Left ventricle myocardium inferior (tissue), 1 donor: Measurements from ENCODE around the gene KRT8. TPM values are rescaled to one million over a fixed set of nuclear protein-coding genes. Genes with fewer than 3 reads are reported as not detected.

ENCODE experiments used
- DNase-seq: peaks from one replicate; pipeline ENCODE4 v3.0.0-alpha.2; 2020
- H3K27ac ChIP-seq: fragments of 200-600 bp; replicated peaks from 2 replicates; pipeline ENCODE4 v1.8.0; 2021
- H3K27me3 ChIP-seq: fragments of 200-600 bp; 2 replicates; pipeline ENCODE4 v1.8.0; 2021; ENCODE audit warnings: low read depth
- H3K36me3 ChIP-seq: fragments of 200-600 bp; 2 replicates; pipeline ENCODE4 v1.8.0; 2021
- H3K4me1 ChIP-seq: fragments of 200-600 bp; 2 replicates; pipeline ENCODE4 v1.8.0; 2021
- H3K4me3 ChIP-seq: fragments of 200-600 bp; 2 replicates; pipeline ENCODE4 v1.8.0; 2021; ENCODE audit warnings: mild to moderate bottlenecking, moderate library complexity
- H3K9me3 ChIP-seq: fragments of 200-600 bp; replicated peaks from 2 replicates; pipeline ENCODE4 v1.8.0; 2021
- CTCF ChIP-seq: fragments of 200-600 bp; IDR thresholded peaks from 2 replicates; pipeline ENCODE4 v1.8.0; 2021; ENCODE audit warnings: antibody characterized with exemption, mild to moderate bottlenecking, borderline replicate concordance
- intact Hi-C: fragments of 100-400 bp; cut with micrococcal nuclease; formaldehyde crosslinking; loops from one replicate; pipeline ENCODE4 v1.11.0; 2022
- total RNA-seq: library from RNA; stranded (reverse); fragmentation: NEBNext Ultra II Directional; extraction: Animal tissue kit (Norgen Biotek cat#: 25700); gene quantifications from one replicate; pipeline ENCODE4 v1.2.1, GENCODE V29; 2021
- donor health status: DM: no; HTN: yes; CAD: no; lungs with severe emphysema.

Gene KRT8
- total RNA-seq, 1 donor from 2014 or later = 63.4 TPM

- H3K27me3 ChIP-seq = no peaks in the 10 kb centered on the region
- H3K4me1 ChIP-seq = peaks cover 11% of the 10 kb centered on the region
- H3K9me3 ChIP-seq = no peaks in the 10 kb centered on the region
- intact Hi-C loops = no loop called here
- TF ChIP-seq CTCF = no peak
- DNase-seq = peak; percentile 76
- H3K4me3 ChIP-seq = peak overlapping the region; percentile 67
- H3K36me3 ChIP-seq = peaks cover 17% of the 10 kb centered on the region
- peak overlapping the region; percentile 72 for H3K27ac ChIP-seq
These were observed 1.5 kb downstream of the KRT8 start for GRCh38 chr12:52903285-52903854.

DNA sequence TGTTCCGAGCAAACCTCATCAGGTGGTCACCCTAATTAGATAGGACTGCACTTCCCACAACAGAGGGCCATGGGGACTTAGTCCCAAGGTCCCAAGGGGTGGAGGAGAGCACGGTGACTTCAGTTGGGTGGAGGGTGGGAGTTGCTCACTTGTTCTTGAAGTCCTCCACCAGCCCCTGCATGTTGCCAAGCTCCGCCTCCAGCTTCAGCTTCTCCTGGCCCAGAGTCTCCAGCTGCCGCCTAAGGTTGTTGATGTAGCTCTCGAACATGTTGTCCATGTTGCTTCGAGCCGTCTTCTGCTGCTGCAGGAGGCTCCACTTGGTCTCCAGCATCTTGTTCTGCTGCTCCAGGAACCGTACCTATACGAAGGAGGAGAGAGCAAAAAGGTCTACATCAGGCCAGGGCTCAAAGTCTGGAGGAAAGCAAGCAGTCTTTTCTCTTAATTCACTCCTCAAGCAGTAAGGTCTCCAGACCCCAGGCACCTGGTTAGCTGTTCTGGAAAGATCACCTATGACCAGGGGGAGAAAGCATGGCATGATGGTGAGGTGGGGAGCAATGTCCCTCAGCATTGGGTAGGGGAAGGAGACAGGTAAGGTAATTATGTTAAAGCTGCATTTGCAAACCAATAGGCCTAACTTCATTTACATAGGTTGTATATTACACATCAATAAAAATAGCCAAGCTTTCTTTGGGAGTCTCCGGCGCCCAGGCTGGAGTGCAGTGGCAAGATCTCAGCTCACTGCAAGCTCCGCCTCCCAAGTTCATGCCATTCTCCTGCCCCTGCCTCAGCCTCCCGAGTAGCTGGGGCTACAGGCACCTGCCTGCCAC, 2.9 kb downstream of the KRT8 start:
- no peaks in the 10 kb centered on the region for H3K9me3 ChIP-seq
- H3K4me1 ChIP-seq = peaks cover 11% of the 10 kb centered on the region
- H3K27me3 ChIP-seq = no peaks in the 10 kb centered on the region
- H3K36me3 ChIP-seq = peaks cover 22% of the 10 kb centered on the region
- intact Hi-C loops = no loop called here
- DNase-seq = no peak
- TF ChIP-seq CTCF = no peak
- no peak overlapping the region for H3K4me3 ChIP-seq
- H3K27ac ChIP-seq = no peak overlapping the region

DNA sequence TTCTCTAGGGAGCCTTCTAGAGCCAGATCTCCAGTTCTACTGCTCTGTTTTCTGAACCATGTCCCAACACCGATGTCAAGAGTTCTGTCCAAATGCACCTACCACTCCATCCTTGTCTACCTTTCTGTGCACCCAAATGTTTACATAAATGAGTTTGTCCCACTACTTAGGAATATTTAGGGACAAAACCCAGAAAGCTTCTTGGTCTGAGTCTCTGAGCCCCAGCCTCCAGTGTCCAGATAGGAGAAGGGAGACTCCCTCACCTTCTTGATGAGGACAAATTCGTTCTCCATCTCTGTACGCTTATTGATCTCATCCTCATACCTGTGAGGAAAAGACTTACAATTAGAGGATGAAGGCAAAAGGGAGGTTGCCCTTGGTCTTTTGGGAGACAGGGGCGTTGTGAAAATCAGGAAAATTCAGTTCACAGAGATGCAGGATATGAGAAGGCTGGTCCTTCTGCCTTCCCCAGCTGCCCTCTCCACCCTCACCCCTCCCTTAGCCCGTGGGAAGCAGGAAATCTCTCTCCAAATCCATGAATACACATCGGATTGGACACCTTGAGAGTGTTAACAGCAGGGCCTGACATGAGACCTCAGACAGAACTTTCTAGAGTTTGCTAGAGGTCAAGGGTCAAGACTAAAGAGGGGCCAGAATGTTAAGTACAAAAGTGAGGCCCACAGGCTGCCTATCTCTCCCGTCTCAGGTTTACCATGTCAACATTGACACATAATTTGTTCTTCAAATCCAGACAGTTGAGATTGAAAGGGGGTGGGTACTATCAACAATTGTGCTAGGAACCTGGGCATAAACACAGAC, 3.8 kb downstream of the KRT8 start:
- Histone ChIP-seq H3K27ac (no peak overlapping the region), H3K4me1 (peaks cover 11% of the 10 kb centered on the region), H3K36me3 (peaks cover 22% of the 10 kb centered on the region), H3K4me3 (no peak overlapping the region), H3K27me3 (no peaks in the 10 kb centered on the region), H3K9me3 (no peaks in the 10 kb centered on the region)
- TF ChIP-seq CTCF = no peak
- intact Hi-C loops = no loop called here
- no peak for DNase-seq

DNA sequence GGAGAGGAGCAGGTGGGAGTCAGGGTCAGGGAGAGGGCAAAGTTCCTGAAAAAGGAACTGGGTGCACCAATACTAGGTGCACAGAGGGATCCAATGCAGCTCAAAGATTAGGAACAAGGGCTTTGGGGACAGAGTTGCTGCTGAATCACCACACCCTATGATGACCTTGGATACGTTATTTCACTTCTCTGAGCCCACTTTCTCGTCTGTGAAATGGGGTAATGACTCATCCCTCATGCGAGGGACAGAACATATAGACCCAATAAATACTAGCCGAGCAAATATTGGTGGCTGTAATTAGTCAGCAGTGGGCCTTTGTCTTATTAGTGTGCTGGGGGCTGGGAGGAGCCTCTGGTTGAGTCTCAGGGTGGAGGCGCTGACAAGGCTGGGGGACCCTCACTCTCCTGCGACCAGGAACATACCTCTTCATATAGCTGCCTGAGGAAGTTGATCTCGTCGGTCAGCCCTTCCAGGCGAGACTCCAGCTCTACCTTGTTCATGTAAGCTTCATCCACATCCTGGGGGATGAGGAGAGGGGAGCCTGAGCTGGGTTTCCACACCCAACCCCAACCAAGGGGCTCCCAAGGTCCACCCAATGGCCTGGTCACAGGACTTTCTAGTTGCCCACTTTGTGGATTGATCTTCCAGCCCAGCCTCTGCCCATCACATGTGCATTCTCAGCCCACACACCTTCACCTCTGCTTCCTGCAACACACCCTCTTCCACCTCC, 4.5 kb downstream of the KRT8 start:
- no peak overlapping the region for H3K4me3 ChIP-seq
- intact Hi-C loops = no loop called here
- DNase-seq = no peak
- no peak overlapping the region for H3K27ac ChIP-seq
- no peak for TF ChIP-seq CTCF
- peaks cover 12% of the 10 kb centered on the region for H3K4me1 ChIP-seq
- no peaks in the 10 kb centered on the region for H3K27me3 ChIP-seq
- H3K9me3 ChIP-seq = no peaks in the 10 kb centered on the region
- peaks cover 22% of the 10 kb centered on the region for H3K36me3 ChIP-seq
